Liver (tissue), 9 donors: Measurements from ENCODE around the gene DMRTA2. TPM values are rescaled to one million over a fixed set of nuclear protein-coding genes. Genes with fewer than 3 reads are reported as not detected.

ENCODE experiments used
- DNase-seq: peaks from one replicate; pipeline ENCODE4 v3.0.0-alpha.2; 2017; ENCODE audit warnings: low spot score
- H3K27ac ChIP-seq, 2 donors: one replicate each; pipeline ENCODE4 v1.7.0; 2013; ENCODE audit warnings: inconsistent platforms in 2 of 2, low read length in 2 of 2, control low read depth in 1 of 2, low read depth in 1 of 2, mild to moderate bottlenecking in 1 of 2
- H3K27me3 ChIP-seq, 4 donors: one replicate each; pipeline versions ENCODE4 v1.6.1 to v1.7.0; 2013; ENCODE audit warnings: low read length in 3 of 4, inconsistent platforms in 1 of 4, mild to moderate bottlenecking in 1 of 4, moderate library complexity in 1 of 4; ENCODE audit not compliant: control insufficient read depth in 4 of 4, insufficient read depth in 4 of 4
- H3K36me3 ChIP-seq, 4 donors: one replicate each; pipeline versions ENCODE4 v1.6.1 to v1.7.0; 2013; ENCODE audit warnings: low read length in 3 of 4, mild to moderate bottlenecking in 3 of 4, low read depth in 1 of 4, moderate library complexity in 1 of 4; ENCODE audit not compliant: control insufficient read depth in 4 of 4, insufficient read depth in 3 of 4
- H3K4me1 ChIP-seq, 4 donors: one replicate each; pipeline versions ENCODE4 v1.6.1 to v1.7.0; 2013; ENCODE audit warnings: low read length in 3 of 4, mild to moderate bottlenecking in 3 of 4, moderate library complexity in 1 of 4; ENCODE audit not compliant: control insufficient read depth in 4 of 4, insufficient read depth in 4 of 4
- H3K4me3 ChIP-seq, 3 donors: one replicate each; pipeline versions ENCODE4 v1.6.1 to v1.7.0; 2013; ENCODE audit warnings: low read length in 3 of 3, control low read depth in 1 of 3, low read depth in 1 of 3, mild to moderate bottlenecking in 1 of 3
- H3K9ac ChIP-seq, 2 donors: one replicate each; pipeline ENCODE4 v1.7.0; 2013; ENCODE audit warnings: low read length in 2 of 2, mild to moderate bottlenecking in 2 of 2, moderate library complexity in 2 of 2, control low read depth in 1 of 2, low read depth in 1 of 2
- H3K9me3 ChIP-seq, 4 donors: one replicate each; pipeline versions ENCODE4 v1.6.1 to v1.7.0; 2013; ENCODE audit warnings: low read length in 3 of 4; ENCODE audit not compliant: control insufficient read depth in 4 of 4
- ATF3 ChIP-seq: IDR thresholded peaks from 2 replicates; pipeline ENCODE4 v1.6.1; 2016; ENCODE audit warnings: antibody characterized with exemption
- CTCF ChIP-seq: fragments of 150-350 bp; IDR thresholded peaks from 2 replicates; pipeline ENCODE4 v1.5.1; 2017; ENCODE audit warnings: improper control_type of control experiment, low read depth, low read length; ENCODE audit not compliant: missing input control
- EGR1 ChIP-seq, 2 donors: IDR thresholded peaks; 2 replicates each; pipeline ENCODE4 v1.6.1; 2016 to 2018; ENCODE audit warnings: antibody characterized with exemption in 2 of 2, low read depth in 2 of 2
- FOXA1 ChIP-seq: IDR thresholded peaks from 2 replicates; pipeline ENCODE4 v1.6.1; 2016; ENCODE audit warnings: antibody characterized with exemption
- FOXA2 ChIP-seq: IDR thresholded peaks from 2 replicates; pipeline ENCODE4 v1.6.1; 2016; ENCODE audit warnings: antibody characterized with exemption
- GABPA ChIP-seq, 2 donors: IDR thresholded peaks in 1 of 2; conservative IDR thresholded peaks in 1 of 2; 2 replicates each; pipeline ENCODE4 v1.6.1; 2016; ENCODE audit warnings: antibody characterized with exemption in 2 of 2, mild to moderate bottlenecking in 1 of 2, moderate library complexity in 1 of 2
- HNF4A ChIP-seq, 2 donors: conservative IDR thresholded peaks; 2 replicates each; pipeline ENCODE4 v1.6.1; 2016; ENCODE audit warnings: antibody characterized with exemption in 2 of 2, mild to moderate bottlenecking in 2 of 2
- HNF4G ChIP-seq: IDR thresholded peaks from 2 replicates; pipeline ENCODE4 v1.6.1; 2016; ENCODE audit warnings: antibody characterized with exemption
- JUND ChIP-seq, 2 donors: IDR thresholded peaks; 2 replicates each; pipeline ENCODE4 v1.6.1; 2016; ENCODE audit warnings: antibody characterized with exemption in 2 of 2
- MAX ChIP-seq: IDR thresholded peaks from 2 replicates; pipeline ENCODE4 v1.6.1; 2016; ENCODE audit warnings: antibody characterized with exemption
- NR2F2 ChIP-seq: IDR thresholded peaks from 2 replicates; pipeline ENCODE4 v1.6.1; 2016; ENCODE audit warnings: antibody characterized with exemption
- RAD21 ChIP-seq, 2 donors: IDR thresholded peaks; 2 replicates each; pipeline ENCODE4 v1.6.1; 2016; ENCODE audit warnings: antibody characterized with exemption in 2 of 2, mild to moderate bottlenecking in 2 of 2
- REST ChIP-seq: IDR thresholded peaks from 2 replicates; pipeline ENCODE4 v1.6.1; 2016; ENCODE audit warnings: antibody characterized with exemption, mild to moderate bottlenecking
- RXRA ChIP-seq, 2 donors: IDR thresholded peaks; 2 replicates each; pipeline ENCODE4 v1.6.1; 2017 to 2018; ENCODE audit warnings: antibody characterized with exemption in 2 of 2, mild to moderate bottlenecking in 1 of 2
- SP1 ChIP-seq: IDR thresholded peaks from 2 replicates; pipeline ENCODE4 v1.6.1; 2018; ENCODE audit warnings: antibody characterized with exemption, mild to moderate bottlenecking
- TAF1 ChIP-seq: conservative IDR thresholded peaks from 2 replicates; pipeline ENCODE4 v1.6.1; 2016; ENCODE audit warnings: antibody characterized with exemption, mild to moderate bottlenecking
- YY1 ChIP-seq: IDR thresholded peaks from 2 replicates; pipeline ENCODE4 v1.6.1; 2016; ENCODE audit warnings: antibody characterized with exemption, mild to moderate bottlenecking
- ZBTB33 ChIP-seq: IDR thresholded peaks from 2 replicates; pipeline ENCODE4 v1.6.1; 2016; ENCODE audit warnings: antibody characterized with exemption
- WGBS: extraction: QIAGEN DNeasy Blood & Tissue Kit; methylation state at CpG from one replicate; pipeline ENCODE4 v1.1.7; 2013; 5-methylcytosine and 5-hydroxymethylcytosine counted together
- polyA plus RNA-seq, 2 donors: library from polyadenylated mRNA; stranded (reverse) in 1 of 2; unstranded in 1 of 2; fragments of 200-250 nt in 1 of 2; fragments of >200 nt in 1 of 2; fragmentation: Nextera tagmentation in 1 of 2; extraction: Ambion mirVana in 1 of 2; gene quantifications; one replicate each; pipeline versions ENCODE4 v1.2.1 to v1.2.3, GENCODE V29; 2013 to 2015
- total RNA-seq, 2 donors: library from RNA; depleted of rRNA; stranded (reverse); fragments of >200 nt; gene quantifications; one replicate each; pipeline ENCODE4 v1.2.3, GENCODE V29; 2014
- donor health status: healthy.
- donor health status: healthy.
- donor health status: healthy.
- donor health status: healthy.
- donor health status: healthy.

Gene DMRTA2
- total and polyA plus RNA-seq, 4 donors, result not detected

- 98% methylated on average over 1 of the region's 1 CpG for WGBS
- no peak for TF ChIP-seq JUND (IDR thresholded peaks at IDR 0.05)
- no peak for TF ChIP-seq REST
- no peak for TF ChIP-seq SP1
- TF ChIP-seq FOXA1, result no peak
- no peak for TF ChIP-seq HNF4G
- no peak for TF ChIP-seq RAD21 (IDR thresholded peaks at IDR 0.05)
- no peak for TF ChIP-seq CTCF
- TF ChIP-seq TAF1, result no peak
- TF ChIP-seq RXRA (IDR thresholded peaks at IDR 0.05), result no peak
- no peak for TF ChIP-seq NR2F2
- no peak for TF ChIP-seq ATF3
- no peak for TF ChIP-seq ZBTB33
- TF ChIP-seq MAX, result no peak
- TF ChIP-seq GABPA (IDR thresholded peaks at IDR 0.05 in 1 of 2, conservative IDR thresholded peaks at IDR 0.05 in 1 of 2), result no peak
- TF ChIP-seq EGR1 (IDR thresholded peaks at IDR 0.05; ENCODE audit: low read depth in 2 of 2), result no peak
- no peak for TF ChIP-seq FOXA2
- no peak for TF ChIP-seq YY1
- no peak for TF ChIP-seq HNF4A (conservative IDR thresholded peaks at IDR 0.05)
- H3K9me3 ChIP-seq, result no peaks in the 10 kb centered on the region
Measured at GRCh38 chr1:50447961-50448360, 24.7 kb upstream of the DMRTA2 start.

More at GRCh38 chr1:50447961-50448360, 24.7 kb upstream of the DMRTA2 start:
- no peaks in the 10 kb centered on the region for H3K27me3 ChIP-seq
- H3K4me3 ChIP-seq, result no peak overlapping the region
- DNase-seq, result no peak
- no peak overlapping the region for H3K9ac ChIP-seq
- no peak overlapping the region for H3K27ac ChIP-seq
- H3K4me1 ChIP-seq, result no peaks in the 10 kb centered on the region
- peaks cover 0 to 9% (median 1%) of the 10 kb centered on the region in 4 donors for H3K36me3 ChIP-seq
